Mesendoderm (in vitro differentiated cells): ENCODE data around the gene RPL27A.

ENCODE experiments used
- DNase-seq: peaks from one replicate; pipeline ENCODE4 v3.0.0; 2013
- H2AK5ac ChIP-seq: 2 replicates; pipeline ENCODE4 v1.6.1; 2013; ENCODE audit warnings: low read length, inconsistent platforms
- H2BK120ac ChIP-seq: 2 replicates; pipeline ENCODE4 v1.6.1; 2013; ENCODE audit warnings: low read depth, mild to moderate bottlenecking, low read length, moderate library complexity, mixed read lengths
- H2BK15ac ChIP-seq: replicated peaks from 2 replicates; pipeline ENCODE4 v1.6.1; 2013; ENCODE audit warnings: low read depth, mild to moderate bottlenecking, moderate library complexity
- H2BK5ac ChIP-seq: 2 replicates; pipeline ENCODE4 v1.6.1; 2013; ENCODE audit warnings: low read length, inconsistent platforms
- H3K18ac ChIP-seq: 2 replicates; pipeline ENCODE4 v1.6.1; 2013; ENCODE audit warnings: mild to moderate bottlenecking, low read length, mixed read lengths
- H3K23ac ChIP-seq: one replicate; pipeline ENCODE4 v1.6.1; 2013; ENCODE audit warnings: low read length
- H3K27ac ChIP-seq: 2 replicates; pipeline ENCODE4 v1.5.1; 2013; ENCODE audit warnings: low read depth, mild to moderate bottlenecking, inconsistent platforms, low read length, moderate library complexity
- H3K27me3 ChIP-seq: 2 replicates; pipeline ENCODE4 v1.6.1; 2013; ENCODE audit warnings: low read length, control low read depth, mild to moderate bottlenecking, inconsistent platforms; ENCODE audit not compliant: insufficient read depth, poor library complexity
- H3K36me3 ChIP-seq: 2 replicates; pipeline ENCODE4 v1.6.1; 2013; ENCODE audit warnings: low read length, inconsistent platforms; ENCODE audit not compliant: control insufficient read depth, insufficient read depth
- H3K4ac ChIP-seq: one replicate; pipeline ENCODE4 v1.6.1; 2013; ENCODE audit warnings: low read depth, mild to moderate bottlenecking, low read length, moderate library complexity
- H3K4me1 ChIP-seq: 2 replicates; pipeline ENCODE4 v1.6.1; 2013; ENCODE audit warnings: low read depth, low read length, inconsistent platforms; ENCODE audit not compliant: control insufficient read depth
- H3K4me2 ChIP-seq: 2 replicates; pipeline ENCODE4 v1.6.1; 2013; ENCODE audit warnings: low read length
- H3K4me3 ChIP-seq: 2 replicates; pipeline ENCODE4 v1.5.1; 2013; ENCODE audit warnings: mild to moderate bottlenecking, low read length
- H3K56ac ChIP-seq: one replicate; pipeline ENCODE4 v1.6.1; 2013; ENCODE audit warnings: low read length
- H3K79me1 ChIP-seq: 2 replicates; pipeline ENCODE4 v1.6.1; 2013; ENCODE audit warnings: low read length, inconsistent platforms
- H3K79me2 ChIP-seq: 2 replicates; pipeline ENCODE4 v1.6.1; 2013; ENCODE audit warnings: mild to moderate bottlenecking, low read length; ENCODE audit not compliant: control insufficient read depth, insufficient read depth
- H3K9ac ChIP-seq: 2 replicates; pipeline ENCODE4 v1.6.1; 2013; ENCODE audit warnings: low read length, inconsistent platforms
- H4K5ac ChIP-seq: one replicate; pipeline ENCODE4 v1.6.1; 2013; ENCODE audit warnings: low read length
- H4K8ac ChIP-seq: one replicate; pipeline ENCODE4 v1.6.1; 2013; ENCODE audit warnings: low read depth, mild to moderate bottlenecking, control low read depth, low read length, moderate library complexity
- WGBS: extraction: QIAGEN DNeasy Blood & Tissue Kit; methylation state at CpG from one replicate; pipeline ENCODE4 v1.1.7; 2013; ENCODE audit warnings: low lambda C conversion rate, missing lambda C conversion rate; ENCODE audit not compliant: insufficient coverage; ENCODE audit errors: extremely low coverage; 5-methylcytosine and 5-hydroxymethylcytosine counted together

RPL27A gene

GRCh38 chr11:8721609-8722500, 39.3 kb downstream of the RPL27A start:
- Histone ChIP-seq H2BK120ac (peak overlapping the region; percentile 1), H2BK5ac (peak overlapping the region; percentile 69), H3K56ac (peak overlapping the region; percentile 66), H2BK15ac (no peak overlapping the region), H2AK5ac (peak overlapping the region; percentile 68), H3K4me3 (no peak overlapping the region), H4K5ac (no peak overlapping the region), H3K79me1 (no peaks in the 10 kb centered on the region), H3K79me2 (no peaks in the 10 kb centered on the region), H3K36me3 (no peaks in the 10 kb centered on the region), H3K27ac (peak overlapping the region; percentile 48), H3K4ac (peak overlapping the region; percentile 46), H3K4me1 (peaks cover 37% of the 10 kb centered on the region), H4K8ac (no peak overlapping the region), H3K9ac (peak overlapping the region; percentile 42), H3K4me2 (no peak overlapping the region), H3K18ac (peak overlapping the region; percentile 16), H3K23ac (no peak overlapping the region), H3K27me3 (no peaks in the 10 kb centered on the region)
- DNase-seq = peak; percentile 84
- no CpG with 5 or more reads among the region's 13 CpGs for WGBS

GRCh38 chr11:8722809-8723208, 40.2 kb downstream of the RPL27A start:
- no peak overlapping the region for H3K4me3 ChIP-seq
- no peak overlapping the region for H3K23ac ChIP-seq
- no peaks in the 10 kb centered on the region for H3K79me1 ChIP-seq
- H3K27me3 ChIP-seq = no peaks in the 10 kb centered on the region
- H3K79me2 ChIP-seq = no peaks in the 10 kb centered on the region
- no peak overlapping the region for H4K8ac ChIP-seq
- H2BK120ac ChIP-seq = no peak overlapping the region
- peak overlapping the region; percentile 51 for H3K27ac ChIP-seq
- no peak overlapping the region for H2AK5ac ChIP-seq
- no peaks in the 10 kb centered on the region for H3K36me3 ChIP-seq
- peaks cover 29% of the 10 kb centered on the region for H3K4me1 ChIP-seq
- H3K4me2 ChIP-seq = no peak overlapping the region
- WGBS = no CpG with 5 or more reads among the region's 3 CpGs
- DNase-seq = no peak
- no peak overlapping the region for H3K18ac ChIP-seq
- no peak overlapping the region for H3K4ac ChIP-seq
- H3K56ac ChIP-seq = peak overlapping the region; percentile 57
- H2BK5ac ChIP-seq = no peak overlapping the region
- no peak overlapping the region for H2BK15ac ChIP-seq
- no peak overlapping the region for H3K9ac ChIP-seq
- no peak overlapping the region for H4K5ac ChIP-seq

- Histone ChIP-seq H2BK5ac (no peak overlapping the region), H2BK120ac (no peak overlapping the region), H3K18ac (no peak overlapping the region), H3K79me1 (no peaks in the 10 kb centered on the region), H3K9ac (no peak overlapping the region), H3K79me2 (no peaks in the 10 kb centered on the region), H4K8ac (no peak overlapping the region), H4K5ac (no peak overlapping the region), H3K56ac (no peak overlapping the region), H3K4me3 (no peak overlapping the region), H3K4me1 (peaks cover 22% of the 10 kb centered on the region), H3K4ac (no peak overlapping the region), H3K4me2 (no peak overlapping the region), H3K27me3 (no peaks in the 10 kb centered on the region), H2AK5ac (no peak overlapping the region), H3K23ac (no peak overlapping the region), H3K36me3 (no peaks in the 10 kb centered on the region), H3K27ac (no peak overlapping the region), H2BK15ac (no peak overlapping the region)
- WGBS = no CpG with 5 or more reads among the region's 7 CpGs
- DNase-seq = no peak
Observed at GRCh38 chr11:8723711-8724110, 41.1 kb downstream of the RPL27A start.

GRCh38 chr11:8724682-8725081, 42.1 kb downstream of the RPL27A start:
- Histone ChIP-seq H3K36me3 (no peaks in the 10 kb centered on the region), H3K23ac (no peak overlapping the region), H3K56ac (peak overlapping the region; percentile 11), H3K4me3 (no peak overlapping the region), H4K5ac (no peak overlapping the region), H3K4ac (no peak overlapping the region), H3K27ac (peak overlapping the region; percentile 13), H3K4me2 (no peak overlapping the region), H2AK5ac (no peak overlapping the region), H2BK5ac (no peak overlapping the region), H3K4me1 (peaks cover 15% of the 10 kb centered on the region), H3K79me1 (no peaks in the 10 kb centered on the region), H3K27me3 (no peaks in the 10 kb centered on the region), H2BK120ac (no peak overlapping the region), H3K9ac (no peak overlapping the region), H2BK15ac (no peak overlapping the region), H4K8ac (no peak overlapping the region), H3K18ac (no peak overlapping the region), H3K79me2 (no peaks in the 10 kb centered on the region)
- DNase-seq = no peak
- WGBS = no CpG with 5 or more reads among the region's 7 CpGs

GRCh38 chr11:8726395-8726794, 43.8 kb downstream of the RPL27A start:
- Histone ChIP-seq H3K18ac (no peak overlapping the region), H3K4ac (no peak overlapping the region), H3K27me3 (no peaks in the 10 kb centered on the region), H3K56ac (no peak overlapping the region), H2BK15ac (no peak overlapping the region), H3K36me3 (no peaks in the 10 kb centered on the region), H3K27ac (no peak overlapping the region), H3K4me2 (no peak overlapping the region), H3K4me3 (no peak overlapping the region), H3K23ac (no peak overlapping the region), H4K5ac (no peak overlapping the region), H4K8ac (no peak overlapping the region), H2BK120ac (no peak overlapping the region), H2BK5ac (no peak overlapping the region), H3K79me1 (no peaks in the 10 kb centered on the region), H3K79me2 (no peaks in the 10 kb centered on the region), H3K9ac (no peak overlapping the region), H3K4me1 (peaks cover 5% of the 10 kb centered on the region), H2AK5ac (no peak overlapping the region)
- WGBS = no CpG with 5 or more reads among the region's 4 CpGs
- DNase-seq = no peak
